Anterior cingulate cortex (tissue), 58 donors: Measurements from ENCODE around the gene CLEC3B.
"Not testable (repeated sequence)": the region's sequence is repeated elsewhere in the genome, so short reads cannot be mapped to it uniquely, and the experiment has no call there.

Experiments
- DNase-seq, 58 donors: peaks; one replicate each; lab custom pipeline; 2025; lab: John Stamatoyannopoulos, UW

The CLEC3B gene

DNA sequence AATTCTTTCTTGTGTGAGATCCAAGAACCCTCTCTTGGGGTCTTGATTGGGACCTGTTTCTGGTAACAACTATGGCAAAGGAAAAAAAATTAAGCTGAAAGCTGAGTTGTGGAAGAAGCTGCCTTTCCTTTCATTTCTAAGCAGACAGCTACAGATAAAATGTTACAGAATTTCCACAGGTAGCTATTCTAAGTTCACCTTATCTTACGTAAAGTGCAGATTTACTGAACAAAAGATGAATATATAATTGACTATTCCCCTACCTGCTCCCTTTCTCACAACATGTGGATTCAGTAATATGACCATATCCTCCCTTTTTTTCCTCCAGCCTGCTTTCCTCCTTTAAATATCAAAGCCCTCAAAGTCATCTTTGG is 36.6 kb downstream of the CLEC3B start:
- no peak for DNase-seq

GRCh38 chr3:45064512-45065372 is 38.6 kb downstream of the CLEC3B start:
- no peak for DNase-seq

- no peak for DNase-seq
Measured at GRCh38 chr3:45065373-45065720, 39.2 kb downstream of the CLEC3B start.

GRCh38 chr3:45066109-45066801 is 40.2 kb downstream of the CLEC3B start:
- DNase-seq = no peak

DNA sequence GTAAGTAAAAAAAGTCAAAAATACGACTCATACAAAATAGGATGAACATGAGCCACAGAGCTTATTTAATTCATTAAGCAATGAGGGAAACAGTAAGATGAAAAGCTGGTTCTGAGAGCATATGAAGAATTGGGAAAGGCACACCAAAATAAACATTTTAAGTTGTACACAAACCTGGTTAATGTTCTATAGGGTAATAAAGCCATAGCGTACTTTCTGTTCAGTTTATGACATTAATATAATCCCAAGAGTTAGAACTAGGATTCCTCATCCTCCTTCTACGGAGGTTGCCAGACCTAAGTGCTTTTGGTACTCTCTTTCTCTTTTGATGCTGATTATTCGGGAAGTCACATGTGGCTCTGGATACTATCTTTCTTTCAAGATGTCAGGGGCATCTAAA is 41.4 kb downstream of the CLEC3B start:
- DNase-seq = no peak

- DNase-seq = no peak
Measured at GRCh38 chr3:45067941-45068340, 41.8 kb downstream of the CLEC3B start.

DNA sequence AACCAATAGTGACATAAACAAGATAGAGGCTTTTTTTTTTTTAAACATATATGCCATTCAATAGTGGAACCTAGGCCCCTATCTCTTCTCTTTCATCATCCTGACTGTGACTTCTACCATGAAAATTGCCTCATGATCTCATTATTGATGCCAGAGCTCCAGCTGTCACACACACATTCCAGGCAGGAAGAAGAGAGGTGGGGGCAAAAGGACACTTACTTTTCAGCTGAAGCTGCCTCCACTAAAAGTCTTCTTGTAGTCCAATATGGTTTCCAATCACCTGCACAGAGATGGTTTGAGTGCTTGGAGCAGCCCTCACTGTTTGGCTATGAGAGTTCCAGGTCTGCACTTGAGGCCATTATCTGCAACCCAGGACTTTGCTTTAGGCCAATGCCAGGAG is 45.0 kb downstream of the CLEC3B start:
- DNase-seq = no peak

DNA sequence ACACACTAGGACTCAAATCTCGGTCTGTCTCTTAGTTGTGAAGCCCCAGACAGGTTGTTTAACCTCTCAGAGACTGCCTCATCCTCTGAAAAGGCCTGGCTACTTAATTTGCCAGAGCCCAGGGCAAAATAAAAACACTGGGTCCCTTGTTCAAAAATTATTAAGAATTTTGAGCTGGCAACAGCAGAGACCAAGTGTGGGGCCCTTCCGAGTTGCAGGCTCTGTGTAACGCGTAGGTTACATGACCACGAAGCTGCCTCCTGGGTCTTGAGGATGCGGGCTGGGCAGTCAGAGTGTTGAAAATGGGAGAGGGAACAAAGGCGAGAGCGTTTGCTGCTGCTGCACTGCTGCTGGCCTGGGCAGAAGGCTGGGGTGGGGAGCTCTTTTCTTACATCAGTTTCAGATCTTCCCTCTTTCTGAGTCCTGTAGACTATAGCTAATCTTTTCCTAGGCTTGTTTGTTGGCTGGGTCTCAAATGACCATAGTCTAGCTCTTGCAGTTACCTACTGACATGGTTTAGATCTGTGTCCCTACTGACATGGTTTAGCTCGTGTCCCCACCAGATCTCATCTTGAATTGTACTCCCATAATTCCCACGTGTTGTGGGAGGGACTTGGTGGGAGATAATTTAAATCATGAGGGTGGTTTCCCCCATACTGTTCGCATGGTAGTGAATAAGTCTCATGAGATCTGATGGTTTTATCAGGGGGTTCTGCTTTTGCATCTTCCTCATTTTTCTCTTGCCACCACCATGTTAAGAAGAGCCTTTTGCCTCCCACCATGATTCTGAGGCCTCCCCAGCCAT is 49.9 kb downstream of the CLEC3B start:
- DNase-seq = no peak

DNA sequence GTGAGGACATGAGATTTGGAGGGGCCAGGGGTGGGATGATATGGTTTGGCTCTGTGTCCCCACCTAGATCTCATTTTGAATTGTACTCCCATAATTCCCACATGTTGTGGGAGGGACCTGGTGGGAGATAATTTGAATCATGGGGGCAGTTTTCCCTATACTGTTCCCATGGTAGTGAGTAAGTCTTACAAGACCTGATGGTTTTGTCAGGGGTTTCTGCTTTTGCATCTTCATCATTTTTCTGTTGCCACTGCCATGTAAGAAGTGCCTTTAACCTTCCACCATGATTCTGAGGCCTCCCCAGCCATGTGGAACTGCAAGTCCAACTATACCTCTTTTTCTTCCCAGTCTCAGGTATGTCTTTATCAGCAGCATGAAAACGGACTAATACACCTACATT is 52.2 kb downstream of the CLEC3B start:
- DNase-seq = not testable (repeated sequence)

DNA sequence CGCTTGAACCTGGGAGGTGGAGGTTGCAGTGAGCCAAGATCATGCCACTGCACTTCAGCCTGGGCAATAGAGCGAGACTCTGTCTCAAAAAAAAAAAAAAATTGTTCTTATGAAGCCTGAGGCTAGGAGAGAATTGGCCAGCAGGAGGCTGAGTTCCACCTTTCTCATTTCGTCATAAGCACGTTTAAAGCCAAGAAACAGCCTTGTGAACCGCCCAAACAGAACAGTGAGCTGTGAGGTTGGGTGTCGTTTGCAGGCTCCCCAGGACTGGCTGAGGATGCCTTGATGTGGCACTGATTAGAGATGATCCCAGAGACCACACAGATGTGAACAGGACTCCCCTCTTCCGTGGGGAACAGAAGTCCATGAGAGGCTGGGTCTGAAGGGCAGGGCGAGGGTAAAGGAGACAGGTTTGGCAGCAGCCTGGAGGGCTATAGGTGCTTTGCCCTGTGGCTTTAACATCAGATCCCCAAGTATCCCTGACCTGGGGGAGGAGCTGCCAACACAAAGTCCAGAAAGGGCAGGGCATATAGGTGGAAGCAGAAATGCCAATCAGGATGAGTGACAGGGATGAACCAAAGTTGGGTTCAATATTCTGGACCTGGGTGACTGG is 52.9 kb downstream of the CLEC3B start:
- DNase-seq = no peak

DNA sequence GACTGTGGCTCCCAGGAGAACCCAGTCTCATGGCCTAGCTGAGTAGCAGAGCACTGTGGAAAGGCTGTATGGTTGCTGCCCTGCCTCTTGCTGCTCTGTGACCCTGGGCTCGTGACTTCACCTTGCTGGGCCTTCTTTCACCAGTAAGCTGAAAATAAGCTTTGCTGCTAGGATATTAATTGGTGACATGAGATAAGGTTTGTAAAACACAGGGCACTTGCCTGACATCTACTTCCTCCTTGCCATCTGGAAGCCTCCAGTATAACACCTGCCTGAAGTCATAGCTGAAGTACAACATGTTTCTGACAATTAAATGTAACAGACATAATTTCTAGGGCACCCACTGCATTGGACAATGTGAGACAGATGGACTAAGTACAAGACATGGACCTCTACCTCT is 53.6 kb downstream of the CLEC3B start:
- no peak for DNase-seq

DNA sequence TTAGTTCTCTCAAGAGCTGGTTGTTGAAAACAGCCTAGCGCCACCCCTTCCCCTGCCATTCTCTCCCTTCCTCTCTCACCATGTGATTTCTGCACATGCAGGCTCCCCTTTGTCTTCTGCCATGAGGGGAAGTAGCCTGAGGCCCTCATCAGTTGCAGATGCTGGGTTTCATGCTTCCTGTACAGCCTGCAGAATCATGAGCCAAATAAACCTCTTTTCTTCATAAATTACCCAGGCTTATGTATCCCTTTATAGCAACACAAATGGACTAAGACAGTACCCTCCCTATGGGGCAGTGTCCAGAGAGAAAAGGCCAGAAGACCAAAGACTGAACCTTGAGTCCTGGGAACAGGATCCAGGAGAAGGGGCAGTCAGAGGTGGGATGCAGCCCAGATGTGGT is 54.7 kb downstream of the CLEC3B start:
- no peak for DNase-seq

GRCh38 chr3:45081506-45082141 is 55.5 kb downstream of the CLEC3B start:
- DNase-seq = no peak

DNA sequence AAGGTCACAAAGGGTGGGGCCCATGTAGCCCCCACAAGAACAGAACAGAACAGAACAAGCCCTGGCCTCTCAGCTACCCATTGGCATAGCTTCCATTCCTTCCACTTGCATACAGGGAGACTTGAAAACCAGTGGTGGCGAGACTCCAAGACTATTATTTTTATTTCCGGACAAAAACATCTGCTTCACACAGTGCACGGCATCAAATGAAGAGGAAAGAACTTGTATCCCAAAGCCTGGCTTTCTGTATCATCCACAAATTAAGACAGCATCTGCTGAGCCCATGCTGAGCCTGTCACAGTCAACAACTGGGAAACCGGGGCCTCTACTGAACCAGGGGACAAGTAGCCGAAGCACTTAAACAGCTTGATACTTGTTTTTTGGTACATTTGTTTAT is 56.0 kb downstream of the CLEC3B start:
- DNase-seq = no peak

- DNase-seq = no peak
Measured at GRCh38 chr3:45083023-45083422, 56.9 kb downstream of the CLEC3B start.

DNA sequence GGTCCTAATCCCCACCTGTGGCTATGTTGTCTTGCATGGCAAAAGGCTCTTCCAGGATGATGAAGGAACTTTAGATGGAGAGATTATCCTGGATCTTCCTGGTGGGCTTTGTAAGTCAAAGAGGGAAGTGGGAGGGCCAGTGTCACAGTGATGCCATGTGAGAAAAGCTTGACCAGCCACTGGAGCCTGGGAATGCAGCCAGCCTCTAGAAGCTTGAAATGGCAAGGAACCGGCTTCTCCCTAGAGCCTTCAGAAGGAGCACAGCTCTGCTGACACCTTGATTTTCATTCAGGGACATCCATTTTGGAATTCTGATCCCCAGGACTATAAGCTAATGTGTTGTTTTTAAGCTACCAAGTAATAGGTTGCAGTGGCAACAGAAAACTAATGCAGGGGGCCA is 58.3 kb downstream of the CLEC3B start:
- no peak for DNase-seq

DNA sequence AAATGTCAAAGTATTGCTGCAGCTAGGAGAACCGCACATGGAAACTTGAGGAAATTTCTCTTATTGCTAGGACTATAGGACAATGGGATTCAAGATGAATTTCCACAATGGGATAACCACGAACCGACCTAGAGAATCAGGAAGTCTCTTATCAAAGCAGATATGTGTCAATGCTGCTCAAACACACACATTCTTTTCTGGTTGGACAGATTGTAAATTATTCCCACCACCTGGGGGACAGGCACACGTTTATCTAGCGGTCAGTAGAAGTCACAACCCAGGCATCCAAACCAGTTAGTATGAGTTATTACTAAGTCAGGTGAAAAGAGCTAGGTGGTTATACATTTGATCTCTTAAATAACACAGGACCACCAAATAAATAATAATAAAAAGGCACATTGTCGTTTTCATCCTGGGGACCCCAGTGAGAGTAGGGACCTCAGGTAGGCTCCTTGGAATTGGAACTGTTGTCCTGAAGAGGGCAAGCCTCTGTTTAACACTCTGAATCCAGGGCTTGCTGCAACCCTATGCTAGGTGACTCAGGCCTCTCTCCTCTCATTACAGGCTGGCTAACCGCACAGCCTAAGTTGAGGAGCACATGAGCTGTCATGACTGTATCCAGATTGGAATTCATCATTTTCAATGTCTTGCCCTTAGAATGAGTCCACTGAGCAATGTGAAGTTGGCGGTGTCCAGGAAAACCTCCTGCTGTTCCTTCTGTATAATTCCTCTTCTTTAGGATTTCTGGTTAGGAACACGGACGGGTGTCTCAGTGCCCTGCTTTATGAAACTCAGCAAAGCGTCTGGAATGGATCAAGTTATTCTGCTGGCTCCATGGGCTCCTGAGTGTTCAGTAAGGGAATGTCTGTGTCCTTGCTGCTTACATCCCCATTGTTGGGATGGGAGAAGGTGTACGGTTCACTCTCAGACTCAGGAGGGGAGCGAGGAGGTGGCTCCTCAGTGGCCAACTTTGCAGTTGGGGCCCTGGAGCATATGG is 59.0 kb downstream of the CLEC3B start:
- no peak for DNase-seq
